ENCODE results near the gene DEFB127.
"Not testable (repeated sequence)": the region's sequence is repeated elsewhere in the genome, so short reads cannot be mapped to it uniquely, and the experiment has no call there.

DEFB127 gene

DNA sequence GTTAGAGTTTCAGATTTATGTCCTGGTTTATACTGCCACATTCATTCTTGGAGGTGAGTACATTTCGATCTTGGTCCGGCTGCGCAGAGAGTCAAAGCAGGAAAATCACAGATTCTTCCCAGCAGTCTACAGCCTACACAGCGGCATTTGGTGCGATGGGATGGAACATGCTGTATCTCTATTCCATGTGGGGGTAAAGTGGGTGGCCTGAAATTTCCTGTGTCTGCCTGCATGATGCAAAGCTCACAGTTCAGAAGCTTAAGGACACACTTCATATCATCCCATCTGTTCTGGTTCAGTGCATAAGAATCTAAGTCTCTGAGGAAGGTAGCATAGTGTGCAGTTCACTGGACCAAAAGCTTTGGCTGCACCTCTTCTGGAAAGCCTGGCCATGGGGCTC lies at the start of gene DEFB127:
Gene DEFB127, plus strand, starts transcription at position 301 of the 400 bp plus-strand sequence. Its CDS starts 91 bp downstream, at position 392.
- no peak for DNase-seq

GRCh38 chr20:112396-112795 lies 44.9 kb upstream of the DEFB127 start:
- no peak for DNase-seq

GRCh38 chr20:117518-117917 lies 39.7 kb upstream of the DEFB127 start:
- DNase-seq, result no peak

DNA sequence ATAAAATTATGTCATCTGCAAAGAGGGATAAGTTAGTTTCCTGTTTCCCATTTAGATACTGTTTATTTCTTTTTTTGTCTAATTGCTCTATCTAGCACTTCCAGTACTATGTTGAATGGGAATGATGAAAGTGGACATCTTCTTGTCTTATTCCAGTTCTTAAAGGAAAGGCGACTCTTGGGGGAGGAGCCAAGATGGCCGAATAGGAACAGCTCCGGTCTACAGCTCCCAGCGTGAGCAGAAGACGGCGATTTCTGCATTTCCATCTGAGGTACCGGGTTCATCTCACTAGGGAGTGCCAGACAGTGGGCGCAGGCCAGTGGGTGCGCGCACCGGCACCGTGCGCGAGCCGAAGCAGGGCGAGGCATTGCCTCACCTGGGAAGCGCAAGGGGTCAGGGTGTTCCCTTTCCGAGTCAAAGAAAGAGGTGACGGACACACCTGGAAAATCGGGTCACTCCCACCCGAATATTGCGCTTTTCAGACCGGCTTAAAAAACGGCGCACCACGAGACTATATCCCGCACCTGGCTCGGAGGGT lies 27.4 kb upstream of the DEFB127 start:
- DNase-seq, result not testable (repeated sequence)

DNA sequence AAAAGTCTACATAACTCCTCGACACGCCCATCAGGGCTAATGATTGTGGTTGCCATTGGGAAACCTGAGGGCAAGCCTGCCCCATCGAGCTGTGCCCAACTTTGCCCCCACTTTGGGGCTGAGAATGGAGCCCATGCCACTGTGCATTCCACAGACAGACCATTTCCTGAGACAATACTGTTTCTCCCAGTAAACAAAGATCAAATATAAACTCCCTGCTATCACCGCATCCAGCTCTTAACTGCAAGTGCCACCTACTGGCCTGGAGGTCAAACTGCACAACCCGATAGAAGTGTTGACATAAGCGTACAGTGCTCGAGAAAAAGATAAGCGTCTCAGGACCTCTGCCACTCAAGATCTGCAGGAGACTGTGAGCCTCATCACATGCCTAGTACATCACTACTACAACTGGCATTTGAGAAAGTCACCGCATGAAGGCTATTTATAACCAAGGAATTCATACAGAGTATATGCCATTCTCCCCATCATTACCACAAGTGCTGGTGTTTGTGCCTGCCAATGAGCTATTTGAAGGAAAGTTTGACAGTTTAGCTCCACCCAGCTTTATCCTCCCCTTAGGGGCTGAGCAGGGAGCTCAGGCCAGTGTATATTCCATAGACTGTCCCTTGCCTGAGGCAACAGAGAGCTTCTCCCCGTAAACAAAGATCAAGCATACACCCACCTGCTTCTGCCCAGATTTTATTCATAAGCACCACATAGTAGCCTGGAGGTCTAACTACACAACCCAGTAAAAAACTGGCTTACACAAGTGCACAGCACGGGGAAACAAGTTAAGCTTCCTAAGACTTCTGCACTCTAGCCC lies 19.4 kb upstream of the DEFB127 start:
- no peak for DNase-seq

DNA sequence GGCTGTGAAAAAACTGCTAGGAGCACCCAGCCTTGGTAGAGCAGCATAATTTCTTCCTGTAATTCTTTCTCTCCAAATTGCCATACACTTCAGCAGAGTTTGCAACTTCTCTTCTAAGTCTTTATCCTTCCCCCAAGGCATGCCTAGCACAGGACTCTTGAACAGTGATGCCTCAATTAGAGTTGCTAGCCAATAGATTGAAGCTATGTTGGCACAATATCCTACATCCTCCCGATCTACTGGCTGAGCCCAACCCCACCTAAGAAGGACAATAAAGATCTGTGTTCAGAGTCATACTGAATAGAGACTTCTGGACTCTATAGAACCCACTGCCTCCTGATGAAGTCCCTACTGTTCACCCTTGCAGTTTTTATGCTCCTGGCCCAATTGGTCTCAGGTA lies 15.0 kb upstream of the DEFB127 start, which contains the start of gene DEFB126:
Gene DEFB126, plus strand, starts transcription at position 301 of the 400 bp plus-strand sequence. Its CDS starts 39 bp downstream, at position 340.
- DNase-seq, result no peak

DNA sequence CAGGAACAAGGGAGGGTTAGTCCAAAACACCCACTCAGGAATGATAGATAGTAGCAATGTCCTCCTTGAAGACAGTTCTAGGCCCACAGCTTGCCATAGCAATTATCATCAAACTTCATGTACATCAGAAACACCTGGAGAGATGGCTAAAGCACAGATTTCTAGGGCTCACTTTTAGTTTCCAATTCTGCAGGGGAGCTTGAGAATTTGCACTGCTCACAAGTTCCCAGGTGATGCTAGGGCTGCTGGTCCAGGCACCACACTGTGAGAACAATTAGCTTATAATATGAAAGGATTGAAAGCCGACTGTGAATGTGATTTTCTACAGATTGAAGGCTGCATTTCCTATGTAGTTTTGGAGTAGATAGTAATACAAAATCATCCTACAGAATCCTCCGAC lies 11.4 kb upstream of the DEFB127 start:
- no peak for DNase-seq

GRCh38 chr20:152131-152530 lies 5.1 kb upstream of the DEFB127 start:
- DNase-seq, result no peak

DNA sequence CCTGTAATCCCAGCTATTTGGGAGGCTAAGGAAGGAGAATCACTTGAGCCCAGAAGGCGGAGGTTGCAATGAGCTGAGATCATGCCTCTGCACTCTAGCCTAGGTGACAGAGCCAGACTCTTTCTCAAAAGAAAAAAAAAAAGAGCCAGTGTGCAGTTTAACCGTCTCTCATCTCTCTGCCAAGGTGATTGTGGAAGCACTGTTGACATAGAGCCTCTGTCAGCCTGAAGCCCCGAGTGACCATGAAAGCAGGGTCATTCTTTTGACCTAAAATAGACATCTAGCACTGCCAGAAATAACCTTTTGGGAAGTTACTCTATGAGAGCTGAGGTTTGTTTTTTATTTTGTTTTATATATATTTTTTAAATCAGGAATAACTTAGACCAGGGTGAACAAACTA lies 7.4 kb downstream of the DEFB127 start:
- DNase-seq, result no peak

DNA sequence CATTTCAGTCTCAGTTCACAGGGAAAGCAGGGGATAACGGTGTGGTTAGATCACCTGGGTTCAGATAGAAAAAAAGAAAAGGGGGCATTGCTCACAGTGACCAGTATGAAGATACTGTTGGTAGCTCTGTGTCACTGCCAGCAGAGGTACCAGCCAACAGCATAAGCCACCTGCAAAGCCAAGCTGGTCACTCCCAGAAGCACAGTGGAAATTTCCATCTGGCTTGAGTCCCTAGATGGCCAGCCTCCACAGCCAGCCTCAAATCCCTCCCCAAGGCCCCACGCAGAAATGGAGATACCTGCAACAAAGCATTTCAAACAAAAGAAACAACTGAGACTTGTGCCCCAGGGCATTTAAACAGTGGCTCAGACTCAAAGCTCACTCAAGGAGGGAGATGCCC lies 11.6 kb downstream of the DEFB127 start:
- DNase-seq, result no peak

- DNase-seq, result no peak
Observed at GRCh38 chr20:184288-184687, 27.0 kb downstream of the DEFB127 start.

- DNase-seq, result no peak
Observed at GRCh38 chr20:187733-188132, 30.5 kb downstream of the DEFB127 start.

- no peak for DNase-seq
Observed at GRCh38 chr20:189611-190010, 32.4 kb downstream of the DEFB127 start, which contains the start of gene DEFB128. Gene DEFB128 (minus strand): TSS chr20:189711. CDS start chr20:189623, 88 bp downstream.

DNA sequence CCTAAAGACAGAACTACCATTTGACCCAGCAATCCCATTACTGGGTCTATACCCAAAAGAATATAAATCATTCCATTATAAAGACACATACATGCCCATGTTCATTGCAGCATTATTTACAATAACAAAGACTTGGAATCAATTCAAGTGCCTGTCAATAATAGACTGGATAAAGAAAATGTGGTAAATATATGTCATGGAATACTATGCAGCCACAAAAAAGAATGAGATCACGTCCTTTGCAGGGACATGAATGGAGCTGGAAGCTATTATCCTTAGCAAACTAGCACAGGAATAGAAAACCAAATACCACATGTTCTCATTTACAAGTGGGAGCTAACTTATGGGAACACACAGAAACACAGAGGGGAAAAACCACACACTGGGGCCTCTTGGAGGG lies 41.0 kb downstream of the DEFB127 start:
- DNase-seq, result no peak

GRCh38 chr20:199996-200395 lies 42.7 kb downstream of the DEFB127 start:
- no peak for DNase-seq

GRCh38 chr20:203630-204029 lies 46.4 kb downstream of the DEFB127 start:
- DNase-seq, result not testable (repeated sequence)

Data from NCI-H1092 (cell line).